NT2/D1 (cell line): Measurements from ENCODE around the gene CYP19A1.

Experiments used
- DNase-seq: peaks from one replicate; pipeline ENCODE4 v3.0.0-alpha.2; 2011; ENCODE audit warnings: low read depth, low spot score
- H3K27me3 ChIP-seq: 2 replicates; pipeline ENCODE4 v1.6.0; 2011; ENCODE audit warnings: mild to moderate bottlenecking; ENCODE audit not compliant: insufficient read length, insufficient read depth
- H3K36me3 ChIP-seq: 2 replicates; pipeline ENCODE4 v1.6.1; 2011; ENCODE audit warnings: mild to moderate bottlenecking, low read length, mixed read lengths; ENCODE audit not compliant: insufficient read depth, insufficient read length
- H3K4me1 ChIP-seq: 2 replicates; pipeline ENCODE4 v1.5.1; 2011; ENCODE audit not compliant: insufficient read depth, insufficient read length
- H3K4me3 ChIP-seq: 2 replicates; pipeline ENCODE4 v1.5.1; 2011; ENCODE audit warnings: low read depth; ENCODE audit not compliant: insufficient read length
- H3K9ac ChIP-seq: 2 replicates; pipeline ENCODE4 v1.6.0; 2011; ENCODE audit warnings: low read depth; ENCODE audit not compliant: insufficient read length
- H3K9me3 ChIP-seq: 2 replicates; pipeline ENCODE4 v1.5.1; 2011; ENCODE audit warnings: mild to moderate bottlenecking, low read length; ENCODE audit not compliant: insufficient read depth
- SUZ12 ChIP-seq: IDR thresholded peaks from 2 replicates; pipeline ENCODE4 v1.6.1; 2011; ENCODE audit not compliant: insufficient read length, insufficient read depth; ENCODE audit errors: extremely low read depth
- YY1 ChIP-seq: IDR thresholded peaks from 2 replicates; pipeline ENCODE4 v1.6.1; 2011; ENCODE audit not compliant: insufficient read length, insufficient read depth
- ZNF274 ChIP-seq: IDR thresholded peaks from 2 replicates; pipeline ENCODE4 v1.6.1; 2011; ENCODE audit warnings: mild to moderate bottlenecking, low read depth, low read length

Gene CYP19A1

GRCh38 chr15:51244423-51244869, 94.0 kb downstream of the CYP19A1 start:
- no peaks in the 10 kb centered on the region for H3K27me3 ChIP-seq
- no peaks in the 10 kb centered on the region for H3K9me3 ChIP-seq
- H3K9ac ChIP-seq, result no peak overlapping the region
- H3K4me1 ChIP-seq, result peaks cover 7% of the 10 kb centered on the region
- no peak overlapping the region for H3K4me3 ChIP-seq
- no peak for TF ChIP-seq YY1
- no peaks in the 10 kb centered on the region for H3K36me3 ChIP-seq
- DNase-seq, result no peak

DNA sequence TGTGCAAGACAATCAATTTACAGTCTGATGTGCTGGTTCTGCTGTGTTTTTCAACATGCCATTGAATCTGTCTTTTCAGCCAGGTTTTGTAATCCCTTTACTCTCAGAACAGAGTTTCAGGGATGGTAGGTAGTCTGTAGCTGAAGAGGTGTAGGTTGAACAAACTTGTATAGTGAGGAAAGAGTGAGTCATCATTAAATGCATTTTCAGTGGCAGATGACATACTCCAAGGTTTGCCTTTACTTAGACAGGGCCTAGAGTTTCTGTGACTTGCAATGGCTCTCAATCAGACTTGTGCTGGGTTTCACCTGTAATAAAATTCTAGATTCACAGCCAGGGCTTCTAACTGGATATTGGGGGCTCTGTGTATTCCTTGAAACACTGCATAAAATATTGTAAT, 94.6 kb downstream of the CYP19A1 start:
- DNase-seq, result no peak
- H3K4me3 ChIP-seq, result no peak overlapping the region
- H3K9me3 ChIP-seq, result no peaks in the 10 kb centered on the region
- H3K36me3 ChIP-seq, result no peaks in the 10 kb centered on the region
- H3K27me3 ChIP-seq, result no peaks in the 10 kb centered on the region
- H3K4me1 ChIP-seq, result peaks cover 7% of the 10 kb centered on the region
- H3K9ac ChIP-seq, result no peak overlapping the region
- TF ChIP-seq SUZ12 (no peak), YY1 (no peak), ZNF274 (no peak)

DNA sequence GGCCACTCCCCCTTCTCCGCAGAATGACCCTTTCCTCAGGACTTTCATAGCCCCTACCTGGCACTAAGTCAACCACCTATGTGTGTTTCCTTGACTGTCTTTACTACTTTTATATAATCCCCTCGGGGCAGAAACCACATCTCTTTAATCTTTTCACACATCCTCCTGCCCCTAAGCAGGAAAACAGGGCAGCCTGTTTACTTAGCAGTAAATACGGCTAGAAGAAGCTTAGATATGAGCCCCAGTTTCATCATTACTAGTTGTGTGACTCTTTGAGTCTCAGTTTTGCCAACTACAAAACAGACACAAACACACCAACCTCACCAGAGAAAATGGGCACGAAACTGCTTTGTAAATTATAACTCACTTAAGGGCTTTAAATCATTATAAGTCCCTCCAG, 98.3 kb downstream of the CYP19A1 start:
- TF ChIP-seq YY1 (no peak), ZNF274 (no peak), SUZ12 (no peak)
- Histone ChIP-seq H3K36me3 (no peaks in the 10 kb centered on the region), H3K9me3 (no peaks in the 10 kb centered on the region), H3K4me3 (no peak overlapping the region), H3K9ac (no peak overlapping the region), H3K4me1 (peaks cover 7% of the 10 kb centered on the region), H3K27me3 (no peaks in the 10 kb centered on the region)
- DNase-seq, result no peak

DNA sequence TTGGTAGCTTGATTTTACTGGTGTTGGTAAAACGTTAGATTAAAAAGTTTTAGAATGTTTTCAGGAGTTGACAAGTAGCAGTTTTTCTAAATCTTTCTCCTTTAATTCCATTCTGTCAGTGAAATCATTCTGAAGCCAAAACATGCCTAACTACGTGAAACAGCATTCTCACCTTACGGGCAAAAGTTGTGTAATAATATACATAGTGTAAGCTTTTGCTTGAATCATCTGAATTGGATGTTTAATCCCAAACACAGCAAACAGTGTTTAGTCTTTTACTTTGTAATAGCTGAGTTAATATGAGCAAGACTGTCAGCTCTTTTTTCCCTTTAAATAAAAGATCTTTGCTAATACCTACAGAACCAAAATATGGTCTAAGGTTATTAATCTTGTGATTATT, 100.6 kb downstream of the CYP19A1 start:
- no peaks in the 10 kb centered on the region for H3K27me3 ChIP-seq
- H3K4me1 ChIP-seq, result peaks cover 7% of the 10 kb centered on the region
- no peak for TF ChIP-seq YY1
- no peak for TF ChIP-seq ZNF274
- no peak for TF ChIP-seq SUZ12

DNA sequence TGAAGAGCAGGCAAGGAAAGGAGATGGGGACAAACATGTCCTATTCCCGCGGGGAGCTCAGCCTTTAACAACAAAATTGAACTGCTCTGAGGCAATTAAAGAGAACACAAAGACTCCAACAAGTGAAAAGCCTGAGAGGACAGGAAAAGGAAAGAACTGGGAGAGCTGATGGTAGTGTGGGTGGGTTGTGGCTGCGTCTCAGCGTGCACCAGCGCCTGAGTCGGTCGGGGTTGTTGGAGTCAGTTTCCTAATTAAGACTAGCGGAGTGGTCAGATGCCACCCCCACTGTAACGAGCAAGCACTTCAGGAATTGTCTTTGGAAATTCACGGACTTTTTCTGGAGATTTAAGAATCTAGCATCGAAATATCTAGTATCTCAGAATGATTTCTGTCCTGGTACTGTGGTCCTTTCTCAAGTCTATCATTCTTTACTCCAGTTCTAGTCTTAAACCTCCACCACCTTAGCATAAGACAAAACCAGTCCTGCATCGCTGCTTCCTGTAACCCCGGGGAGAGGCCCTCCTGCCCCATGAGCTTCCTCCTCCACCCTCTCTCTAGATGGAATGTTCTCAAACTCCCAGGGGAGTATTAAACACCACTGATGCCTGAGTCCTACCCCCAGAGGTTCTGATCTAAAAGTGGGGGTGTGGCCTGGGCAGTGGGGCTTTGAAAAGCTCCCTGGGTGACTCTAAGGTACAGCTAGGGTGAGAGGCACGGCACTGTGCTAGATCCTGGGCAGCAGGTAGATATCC, 104.0 kb downstream of the CYP19A1 start:
- Histone ChIP-seq H3K4me3 (no peak overlapping the region), H3K4me1 (no peaks in the 10 kb centered on the region), H3K9ac (no peak overlapping the region), H3K36me3 (no peaks in the 10 kb centered on the region), H3K9me3 (no peaks in the 10 kb centered on the region), H3K27me3 (no peaks in the 10 kb centered on the region)
- DNase-seq, result no peak
- TF ChIP-seq YY1 (no peak), SUZ12 (no peak), ZNF274 (no peak)

More for the DNA sequence above, 100.6 kb downstream of the CYP19A1 start:
- Histone ChIP-seq H3K9ac (no peak overlapping the region), H3K4me3 (no peak overlapping the region), H3K9me3 (no peaks in the 10 kb centered on the region), H3K36me3 (no peaks in the 10 kb centered on the region)
- DNase-seq, result no peak

GRCh38 chr15:51232581-51232980, 105.8 kb downstream of the CYP19A1 start:
- Histone ChIP-seq H3K9me3 (no peaks in the 10 kb centered on the region), H3K36me3 (no peaks in the 10 kb centered on the region), H3K4me3 (no peak overlapping the region), H3K27me3 (no peaks in the 10 kb centered on the region), H3K9ac (no peak overlapping the region), H3K4me1 (peaks cover 3% of the 10 kb centered on the region)
- TF ChIP-seq ZNF274, result no peak
- TF ChIP-seq SUZ12, result no peak
- no peak for TF ChIP-seq YY1
- DNase-seq, result no peak

GRCh38 chr15:51229907-51230330, 108.5 kb downstream of the CYP19A1 start:
- H3K36me3 ChIP-seq, result no peaks in the 10 kb centered on the region
- H3K27me3 ChIP-seq, result no peaks in the 10 kb centered on the region
- no peak for DNase-seq
- H3K9ac ChIP-seq, result no peak overlapping the region
- TF ChIP-seq ZNF274, result no peak
- TF ChIP-seq YY1, result no peak
- TF ChIP-seq SUZ12, result no peak
- peaks cover 3% of the 10 kb centered on the region for H3K4me1 ChIP-seq
- H3K9me3 ChIP-seq, result no peaks in the 10 kb centered on the region
- no peak overlapping the region for H3K4me3 ChIP-seq
